Stimulated activated CD8-positive, alpha-beta memory T cell treated with anti-CD3 and anti-CD28 coated beads, Interleukin-7, amount 100 ng/mL, for 1 hour (primary cell): Measurements from ENCODE around the gene TGM1.

ENCODE experiments used
- DNase-seq, 2 donors: peaks; one replicate each; pipeline ENCODE4 v3.0.0-alpha.2; 2020; ENCODE audit warnings: low read depth in 2 of 2

The TGM1 gene

DNA sequence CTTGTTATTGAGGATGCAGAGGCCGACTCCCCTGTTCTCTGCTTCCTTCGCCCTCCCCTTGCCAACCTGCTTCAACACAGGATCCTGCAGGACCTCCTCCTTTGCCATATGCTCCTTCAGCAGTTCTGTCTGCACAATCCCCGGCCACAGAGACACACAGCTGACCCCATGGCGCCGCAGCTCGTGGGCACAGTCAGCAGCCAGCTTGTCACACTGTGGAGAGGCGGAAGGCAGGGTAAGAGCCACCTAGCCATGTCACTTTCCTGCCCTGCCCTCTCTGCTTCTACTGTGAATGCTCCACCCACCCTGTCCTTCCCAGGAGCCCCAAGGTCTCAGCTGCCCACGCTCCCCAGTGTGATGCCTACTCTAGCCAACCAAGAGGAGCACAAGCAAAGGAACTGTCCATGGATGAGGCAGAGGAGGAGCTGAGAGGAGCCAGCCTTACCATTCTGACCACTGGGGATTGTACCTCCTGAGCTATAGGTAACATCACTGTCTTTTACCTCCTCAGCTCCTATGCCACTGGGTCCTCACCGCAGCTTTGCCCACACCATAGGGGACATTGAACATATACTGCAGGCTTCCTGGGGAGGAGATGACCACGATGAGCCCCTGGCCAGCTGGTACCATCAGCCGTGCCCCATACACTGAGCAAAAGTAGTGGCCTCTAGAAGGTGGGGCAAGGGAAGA lies 29.3 kb upstream of the TGM1 start:
- no peak for DNase-seq

DNA sequence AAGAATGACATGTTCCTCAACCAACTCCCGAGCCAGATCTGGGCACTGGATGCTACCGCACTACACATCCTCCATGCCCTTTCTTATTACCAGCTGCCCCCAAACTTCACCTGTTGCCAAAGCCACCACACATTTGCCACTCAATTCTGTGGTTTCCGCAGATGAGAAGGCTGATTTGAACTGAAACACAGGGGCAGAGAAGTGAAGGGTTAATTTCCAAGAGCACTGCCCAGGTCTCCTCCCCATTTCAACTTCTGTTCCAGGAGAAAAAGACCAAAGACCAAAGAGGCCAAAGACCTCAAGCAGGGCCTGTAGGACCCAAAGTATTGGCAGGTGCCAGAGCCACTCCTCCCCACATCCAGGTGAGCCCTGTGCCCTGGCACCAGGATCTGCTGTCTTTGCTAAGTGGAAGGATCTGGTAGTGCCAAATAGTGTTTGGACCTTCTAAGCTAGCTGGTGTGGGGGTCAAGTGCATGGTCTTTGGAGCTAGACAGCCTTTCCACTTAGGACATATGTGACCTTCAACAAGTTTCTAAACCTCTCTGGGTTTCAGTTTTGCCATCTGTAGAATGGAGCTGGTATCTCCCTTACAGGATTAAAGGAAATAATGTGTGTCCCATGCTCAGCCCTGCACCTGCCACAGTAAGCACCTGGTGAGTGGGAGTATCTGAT lies 28.6 kb upstream of the TGM1 start:
- no peak for DNase-seq

DNA sequence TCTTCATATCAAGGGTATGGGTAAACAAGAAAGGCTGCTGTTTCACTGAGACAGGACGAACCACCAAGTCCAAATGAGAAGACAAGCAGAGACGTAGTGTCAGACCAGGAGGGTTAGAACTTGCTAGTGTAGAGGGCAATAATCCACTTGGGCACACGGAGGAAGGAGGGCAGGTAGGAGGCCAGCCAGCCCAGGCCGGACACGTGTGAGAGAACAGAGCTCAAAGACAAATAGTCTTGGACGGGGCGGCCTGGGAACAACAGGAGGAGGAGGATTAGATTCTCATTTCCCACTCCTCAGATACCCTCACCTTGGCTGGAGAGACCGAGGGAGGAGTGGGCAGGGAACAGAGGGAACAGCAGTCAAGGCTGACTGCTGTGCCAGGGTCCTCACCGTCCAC lies 27.8 kb upstream of the TGM1 start:
- no peak for DNase-seq

DNA sequence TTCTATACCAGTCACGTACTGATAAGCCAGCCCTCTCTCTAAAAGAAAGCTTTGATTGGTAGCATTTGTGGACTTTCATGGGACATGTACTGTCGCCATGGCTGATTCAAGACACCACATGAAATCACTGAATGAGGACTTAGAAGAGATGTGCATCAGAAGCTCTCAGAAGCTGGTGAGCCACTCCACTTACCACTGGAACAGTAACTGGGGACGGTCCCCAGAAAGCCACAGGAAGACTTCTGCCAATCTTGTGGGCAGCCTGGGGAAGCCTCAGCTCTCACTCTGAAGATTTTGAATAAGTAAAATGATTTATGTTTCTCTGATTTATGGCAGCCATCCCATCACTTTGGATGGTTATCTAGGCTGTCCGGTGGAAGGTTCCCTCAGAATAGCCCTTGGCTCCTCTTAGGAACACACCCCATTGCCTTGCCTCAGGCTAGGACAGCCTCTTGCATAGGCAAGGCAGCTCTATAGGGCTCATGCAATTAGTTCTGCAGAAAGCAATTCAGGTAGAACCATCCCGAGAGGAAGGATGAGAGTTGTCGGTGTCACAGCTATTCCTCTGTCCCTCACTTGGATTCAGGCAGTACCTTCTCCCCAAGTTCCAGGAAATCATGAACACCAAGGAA lies 26.8 kb upstream of the TGM1 start:
- DNase-seq, result no peak

DNA sequence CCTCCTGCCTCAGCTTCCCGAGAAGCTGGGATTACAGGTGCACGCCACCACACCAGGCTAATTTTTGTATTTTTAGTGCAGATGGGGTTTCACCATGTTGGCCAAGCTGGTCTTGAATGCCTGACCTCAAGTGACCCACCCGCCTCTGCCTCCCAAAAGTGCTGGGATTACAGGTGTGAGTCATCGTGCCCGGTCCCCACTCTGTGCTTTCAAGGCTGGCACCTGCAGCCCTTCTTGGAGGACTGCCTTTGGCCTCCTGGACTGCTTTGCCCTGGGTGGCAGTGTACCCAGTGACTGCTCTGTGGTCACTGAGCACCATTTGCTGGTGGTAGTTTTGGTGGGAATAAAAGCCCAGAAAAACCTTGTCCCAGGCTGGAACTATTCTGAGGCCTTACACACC lies 24.0 kb upstream of the TGM1 start:
- DNase-seq, result no peak

DNA sequence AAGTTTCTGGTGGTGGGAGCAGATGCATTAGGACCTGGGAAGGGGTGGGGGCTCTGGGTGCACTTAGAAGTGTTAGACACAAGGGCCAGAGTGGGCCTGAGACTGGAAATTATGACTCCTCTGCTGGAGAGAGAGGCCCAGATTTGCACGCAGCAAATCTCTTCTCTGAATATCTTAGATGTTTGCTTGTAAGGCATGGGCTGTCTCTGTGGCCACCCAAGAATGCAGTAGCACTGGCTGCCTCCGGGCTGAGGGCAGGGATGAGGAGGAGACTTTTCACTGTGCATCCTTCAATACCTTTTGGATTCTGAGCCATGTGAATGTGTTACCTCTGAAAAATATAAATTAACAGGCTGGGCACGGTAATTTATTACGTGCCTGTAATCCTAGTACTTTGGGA lies 22.4 kb upstream of the TGM1 start:
- no peak for DNase-seq

DNA sequence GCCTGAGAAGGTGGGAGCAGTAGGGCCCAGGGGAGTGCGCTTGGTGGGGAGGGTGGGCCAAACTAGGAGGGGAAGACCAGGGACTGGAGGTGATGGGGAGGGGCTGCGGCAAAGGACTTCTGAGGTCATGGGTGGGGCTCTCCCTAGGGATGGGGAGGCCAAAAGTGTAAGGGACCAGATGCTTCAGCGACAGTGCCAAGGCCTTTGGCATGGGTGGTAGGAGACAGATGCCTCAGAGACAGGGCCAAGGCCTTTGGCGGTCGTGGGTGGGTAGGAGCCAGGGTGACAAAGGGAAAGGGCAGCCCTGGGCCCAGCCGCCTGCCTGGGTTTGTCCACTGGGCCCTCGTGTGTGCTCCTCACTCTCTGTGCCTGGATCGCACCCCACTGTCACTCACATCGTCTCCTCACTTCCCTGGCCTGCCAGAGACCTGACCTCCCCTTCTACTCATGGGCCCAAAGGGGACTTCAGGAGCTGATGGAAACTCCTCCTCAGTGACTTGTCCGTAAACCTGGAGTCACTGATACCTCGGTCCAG lies 21.6 kb upstream of the TGM1 start:
- no peak for DNase-seq

DNA sequence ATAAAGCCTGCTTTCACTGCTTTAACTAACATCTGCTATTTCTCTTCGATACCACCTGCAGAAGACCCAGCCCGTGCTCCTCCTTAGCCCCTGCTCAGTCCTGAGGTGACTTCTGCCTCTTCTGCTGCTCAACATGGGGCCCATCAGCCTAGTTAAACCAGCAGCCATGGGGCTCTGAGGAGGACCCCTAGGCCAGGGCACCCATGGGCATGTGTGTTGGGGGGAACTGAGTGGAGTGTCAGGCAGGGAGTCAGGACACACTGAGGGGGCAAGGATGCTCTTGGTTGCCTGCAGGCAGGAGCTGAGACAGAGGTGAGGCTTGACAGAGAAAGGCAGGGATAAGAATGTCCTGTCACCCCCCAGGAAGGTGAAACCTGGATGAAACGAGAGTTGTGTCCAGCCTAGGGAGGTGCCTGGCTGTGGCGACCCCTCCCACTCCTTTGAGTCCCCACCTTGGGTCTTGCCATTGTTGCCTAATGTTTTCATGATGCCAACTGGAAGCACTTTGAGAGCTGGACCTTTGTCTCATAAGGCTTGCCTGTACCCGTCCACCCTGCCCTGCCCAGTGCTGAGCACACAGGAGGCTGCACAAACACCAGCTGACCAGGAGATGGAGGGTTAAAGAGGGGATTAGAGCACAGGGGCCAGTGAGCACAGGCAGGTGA lies 21.0 kb upstream of the TGM1 start:
- no peak for DNase-seq

DNA sequence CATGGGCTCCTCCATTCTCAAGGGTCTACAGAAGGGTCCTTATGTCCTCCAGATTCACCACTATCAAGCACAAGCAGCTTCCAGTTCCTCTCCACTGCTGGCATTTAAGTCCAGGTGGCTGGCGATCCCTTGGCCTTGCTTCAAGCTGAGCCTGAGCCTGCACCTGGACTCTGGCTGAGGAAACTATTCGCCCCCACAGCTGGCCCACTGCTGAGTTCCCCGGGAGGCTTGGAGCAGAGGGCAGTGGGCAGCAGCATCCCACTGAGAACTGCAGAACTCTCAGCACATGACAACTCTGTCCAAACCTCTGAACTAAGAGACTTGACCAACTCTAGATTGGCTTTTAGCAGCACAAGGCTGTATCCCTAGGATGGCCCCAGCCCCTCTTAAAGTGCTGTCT lies 19.8 kb upstream of the TGM1 start:
- no peak for DNase-seq

DNA sequence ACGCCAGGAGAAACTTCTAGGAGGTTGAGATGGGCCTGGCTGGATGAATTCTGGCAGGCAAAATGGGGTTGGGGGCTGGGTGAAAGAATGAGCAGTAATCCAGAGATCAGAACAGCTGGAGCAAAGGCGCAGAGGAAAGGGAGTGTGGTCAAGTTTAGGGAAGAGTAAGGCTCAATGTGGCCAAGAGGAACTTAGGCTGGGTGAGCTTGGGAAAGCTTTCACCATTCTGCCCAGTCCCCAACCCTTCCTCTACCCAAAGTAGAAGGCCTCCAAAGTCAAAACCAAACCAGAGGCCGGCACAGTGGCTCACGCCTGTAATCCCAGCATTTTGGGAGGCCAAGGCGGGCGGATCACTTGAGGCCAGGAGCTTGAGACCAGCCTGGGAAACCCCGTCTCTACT lies 18.7 kb upstream of the TGM1 start:
- no peak for DNase-seq

DNA sequence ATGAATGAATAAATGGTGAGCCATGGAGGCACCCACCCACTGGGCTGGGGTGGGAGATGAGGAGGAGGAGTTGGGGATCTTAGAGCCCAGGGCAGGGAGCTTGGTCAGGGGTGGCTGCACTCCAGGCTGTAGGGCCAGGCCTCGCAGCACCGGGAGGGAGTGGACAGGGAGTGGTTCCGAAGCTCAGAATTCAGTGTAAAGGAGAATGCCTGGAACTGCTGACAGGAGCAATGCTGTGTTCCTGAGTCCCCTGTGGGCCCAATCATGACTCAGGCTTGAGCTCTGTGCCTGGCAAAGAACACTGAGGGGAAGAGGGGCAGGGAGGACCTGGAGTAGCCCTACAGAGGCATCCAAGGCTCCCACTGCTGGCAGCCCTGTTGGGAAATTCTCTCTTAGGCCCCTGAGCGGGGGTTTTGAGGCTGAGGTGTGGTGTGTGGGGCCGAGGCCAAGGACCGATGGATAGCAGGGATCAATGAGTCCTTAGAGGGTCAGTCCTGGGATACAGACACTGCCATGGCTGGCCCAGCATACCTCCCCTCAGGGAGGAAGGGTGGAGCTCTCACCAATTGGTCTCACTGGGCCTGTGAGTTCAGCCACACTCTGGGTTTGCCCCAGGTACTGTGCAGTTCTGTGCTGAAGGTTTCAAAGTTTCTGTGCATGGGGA lies 18.0 kb upstream of the TGM1 start:
- DNase-seq, result no peak

DNA sequence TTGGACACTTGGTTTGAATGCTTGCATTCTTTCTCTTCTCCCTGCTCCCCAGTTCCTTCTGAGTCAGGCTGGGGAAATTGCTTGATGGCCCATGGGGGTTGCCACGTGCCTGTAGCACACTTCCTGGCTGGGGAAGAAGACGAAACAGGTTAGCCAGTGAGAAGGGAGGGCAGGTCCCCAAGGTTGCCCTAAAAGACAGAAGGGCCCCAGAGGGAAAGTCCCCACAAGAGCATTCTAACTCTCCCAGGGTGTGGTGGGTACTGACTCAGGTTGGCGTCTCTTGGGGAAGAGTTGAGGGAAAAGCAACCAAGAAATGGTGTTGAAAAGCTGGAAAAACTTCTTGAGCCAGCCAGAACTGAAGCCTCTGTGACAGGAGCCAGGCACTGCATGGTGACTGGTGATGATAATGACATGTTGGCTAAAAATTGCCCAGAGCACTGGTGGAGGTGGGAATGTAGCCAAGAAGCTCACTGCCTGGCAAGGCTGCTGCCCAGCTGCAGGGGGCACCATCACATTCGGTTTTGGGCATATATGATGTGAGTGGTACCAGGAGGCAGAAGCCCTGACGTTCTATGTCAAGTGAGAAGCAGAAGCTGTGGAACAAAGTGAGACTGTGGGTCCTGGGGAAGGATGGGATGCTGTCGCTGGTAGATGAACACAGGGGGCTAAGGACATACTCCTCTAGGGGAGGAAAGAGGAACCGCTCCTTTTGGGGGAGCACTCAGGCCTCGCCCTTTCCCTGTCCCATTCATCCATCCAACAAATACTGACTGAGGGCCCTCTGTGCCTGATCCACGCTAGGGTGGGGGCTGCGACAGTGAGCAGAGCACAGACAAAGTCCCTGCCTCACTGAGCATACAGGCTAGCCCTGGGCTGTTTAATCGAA lies 16.6 kb upstream of the TGM1 start:
- no peak for DNase-seq

DNA sequence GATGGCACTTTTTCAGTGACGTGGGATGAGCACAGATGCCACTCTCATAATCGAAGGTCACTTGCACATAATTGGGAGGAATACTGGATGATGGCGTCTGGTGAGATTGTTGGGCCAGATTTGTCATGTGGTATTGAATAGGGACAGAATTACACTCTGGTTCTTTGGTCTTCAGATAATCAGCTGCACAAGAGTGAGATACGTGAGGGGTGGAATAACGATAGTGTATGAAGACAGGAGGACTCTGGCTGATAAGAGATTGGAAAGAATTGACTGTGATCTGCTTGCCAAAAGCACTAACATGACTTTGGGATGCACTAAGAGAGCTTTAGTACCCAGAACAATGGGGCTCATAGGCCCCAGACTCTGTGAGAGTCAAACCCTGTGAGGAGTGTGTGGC lies 15.4 kb upstream of the TGM1 start:
- no peak for DNase-seq

DNA sequence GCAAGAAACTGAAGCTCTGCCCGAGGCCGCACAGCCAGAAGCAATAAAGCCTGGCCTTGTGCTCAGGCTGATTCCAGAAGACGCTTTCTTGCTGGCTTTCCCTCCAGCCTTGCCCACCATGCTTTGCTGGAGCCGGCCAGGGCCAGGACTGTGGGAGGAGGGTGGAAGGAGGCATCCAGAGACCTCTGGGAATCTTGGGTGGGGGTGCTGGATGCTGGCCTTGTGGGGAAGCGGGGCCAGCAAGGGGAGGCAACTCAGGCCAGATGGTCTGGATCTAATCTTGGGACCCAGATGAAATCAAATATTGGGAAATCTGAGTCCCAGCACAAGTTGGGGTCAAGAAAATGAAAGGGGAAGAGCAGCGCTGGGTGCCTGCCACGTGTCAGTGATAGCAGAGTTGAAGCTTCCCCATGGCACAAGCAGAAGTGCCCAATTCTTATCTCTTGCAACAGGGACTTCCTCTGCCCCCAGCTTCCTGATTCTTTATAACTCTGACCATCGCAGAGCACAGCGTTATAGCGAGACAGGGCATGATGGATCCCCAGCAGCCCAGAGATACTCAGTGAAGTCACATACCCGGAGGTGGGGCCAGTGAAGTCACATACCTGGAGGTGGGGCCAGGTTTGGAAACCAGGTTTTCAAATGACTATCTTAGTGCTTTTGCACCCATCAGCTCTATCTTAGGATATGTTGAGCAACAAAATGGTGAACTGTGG lies 14.8 kb upstream of the TGM1 start:
- DNase-seq, result no peak

DNA sequence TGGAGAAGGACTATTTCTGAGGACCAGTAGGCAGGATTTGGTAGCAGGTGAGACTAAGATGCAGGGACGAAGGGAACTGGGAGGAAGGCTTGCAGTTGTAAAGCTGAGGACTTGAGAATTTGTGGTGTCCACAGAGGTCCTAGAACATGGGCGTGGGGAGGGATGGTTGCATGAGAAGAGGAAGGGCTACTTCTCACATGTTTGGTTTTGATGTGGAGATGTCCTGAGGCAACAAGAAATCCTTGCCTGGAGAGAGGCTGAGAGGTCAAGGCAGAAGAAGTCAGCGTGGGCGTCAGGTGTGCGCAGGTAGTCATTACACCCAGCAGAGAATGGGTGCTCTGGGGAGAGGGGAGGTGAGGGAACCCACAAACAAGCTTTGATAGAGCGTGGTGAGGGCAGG lies 14.1 kb upstream of the TGM1 start:
- no peak for DNase-seq

DNA sequence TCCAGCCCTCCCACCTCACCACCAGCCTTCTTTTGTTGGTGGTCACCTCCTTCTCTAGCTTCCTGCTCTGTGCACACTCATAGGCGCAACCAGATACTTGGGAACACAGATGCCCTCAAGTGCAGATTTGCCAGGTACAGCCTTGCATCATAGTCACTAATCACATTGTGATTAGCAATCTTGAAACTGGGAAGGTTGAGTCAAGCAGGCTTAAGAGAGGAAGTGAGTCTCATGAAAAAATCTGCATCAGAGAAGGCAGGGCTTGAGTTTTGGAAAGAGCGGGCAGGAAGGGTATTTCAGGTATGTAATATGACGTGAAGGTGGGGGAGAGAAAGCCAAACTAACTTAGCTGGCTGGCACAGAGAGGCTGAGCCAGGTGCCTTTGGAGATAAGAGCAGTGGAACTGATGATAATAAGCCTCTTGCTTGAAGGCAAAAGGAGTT lies 11.1 kb upstream of the TGM1 start:
- no peak for DNase-seq

DNA sequence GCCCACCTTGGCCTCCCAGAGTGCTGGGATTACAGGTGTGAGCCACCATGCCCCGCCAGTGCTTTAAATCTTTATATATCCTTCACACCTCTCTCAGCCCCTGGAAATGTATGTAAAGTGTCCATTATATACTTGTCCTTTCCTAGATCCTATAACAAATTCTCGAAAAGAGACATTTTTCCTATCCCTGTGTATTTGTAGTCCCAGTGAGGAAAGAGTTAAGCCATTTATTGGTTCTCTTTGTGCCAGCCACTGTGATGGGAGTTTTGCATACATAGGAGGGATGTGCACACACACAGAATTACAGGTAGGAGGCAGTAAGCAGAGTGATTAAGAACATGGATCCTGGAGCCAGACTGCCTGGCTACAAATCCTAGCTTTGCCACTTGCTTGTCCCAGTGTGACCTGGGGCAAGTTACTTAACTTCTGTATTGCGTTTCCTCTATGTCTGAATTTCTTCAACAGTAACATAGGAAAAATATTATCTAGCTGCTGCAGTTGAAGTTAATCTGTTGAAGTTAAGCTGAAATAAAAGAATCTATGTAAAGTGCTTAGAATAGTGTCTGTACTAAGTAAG lies 10.5 kb upstream of the TGM1 start:
- no peak for DNase-seq

DNA sequence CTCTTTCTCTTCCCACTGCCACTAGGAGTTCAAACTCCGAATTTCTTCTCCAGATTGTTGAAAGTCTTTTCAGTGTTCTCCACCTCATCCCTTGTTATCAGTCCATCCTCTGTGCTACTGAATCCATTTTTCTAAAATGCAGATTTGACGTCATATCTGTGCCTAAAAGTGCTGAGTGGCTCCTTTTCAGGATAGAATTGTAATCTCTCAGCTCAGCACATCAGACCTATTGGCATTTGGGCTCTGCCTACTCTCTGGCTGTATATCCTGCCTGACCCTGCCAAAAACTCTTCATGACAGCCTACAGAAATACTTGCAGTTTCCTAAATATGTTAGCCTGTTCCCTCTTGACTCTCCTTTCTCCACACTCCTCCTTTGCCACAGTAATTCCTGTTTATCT lies 9.5 kb upstream of the TGM1 start:
- DNase-seq, result no peak

DNA sequence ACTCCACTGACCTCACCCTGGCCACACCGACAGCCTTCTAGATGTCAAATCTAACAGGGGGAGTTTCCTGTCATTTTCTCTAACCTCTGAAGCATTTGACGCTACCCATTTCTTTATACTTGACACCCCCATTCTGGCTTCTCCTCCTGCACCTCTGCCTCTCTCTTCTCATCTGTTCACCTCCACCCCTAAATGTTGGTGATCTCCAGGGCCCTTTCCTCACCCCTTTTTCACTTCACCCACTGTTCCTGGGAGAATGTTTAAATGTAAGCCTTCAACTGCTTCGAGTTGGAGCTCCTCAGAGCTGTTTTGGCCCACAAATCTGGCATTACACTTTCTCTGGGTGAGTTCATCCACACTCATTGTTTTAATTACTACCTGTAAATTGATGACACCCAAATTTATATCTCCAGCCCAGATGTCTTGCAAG lies 8.9 kb upstream of the TGM1 start:
- no peak for DNase-seq
